ENCODE results near the gene CDNF.

- TF ChIP-seq GABPA (IDR thresholded peaks at IDR 0.05; ENCODE audit: low read depth) (no peak), POLR2AphosphoS5 (IDR thresholded peaks at IDR 0.05; ENCODE audit: low read depth, low read length) (no peak), RCOR1 (IDR thresholded peaks at IDR 0.05; ENCODE audit: low read length) (no peak), MEF2A (IDR thresholded peaks at IDR 0.05; ENCODE audit: borderline replicate concordance, low read depth) (no peak), YY1 (IDR thresholded peaks at IDR 0.05; ENCODE audit: low read depth) (no peak), TAF1 (IDR thresholded peaks at IDR 0.05; ENCODE audit: borderline replicate concordance, low read depth, low read length) (no peak), NRF1 (IDR thresholded peaks at IDR 0.05; ENCODE audit: low read depth, low read length) (no peak), EP300 (IDR thresholded peaks at IDR 0.05; ENCODE audit: borderline replicate concordance in 1 of 2, low read depth in 1 of 2, low read length in 1 of 2) (no peak)
- TF ChIP-seq, protein P1, sequence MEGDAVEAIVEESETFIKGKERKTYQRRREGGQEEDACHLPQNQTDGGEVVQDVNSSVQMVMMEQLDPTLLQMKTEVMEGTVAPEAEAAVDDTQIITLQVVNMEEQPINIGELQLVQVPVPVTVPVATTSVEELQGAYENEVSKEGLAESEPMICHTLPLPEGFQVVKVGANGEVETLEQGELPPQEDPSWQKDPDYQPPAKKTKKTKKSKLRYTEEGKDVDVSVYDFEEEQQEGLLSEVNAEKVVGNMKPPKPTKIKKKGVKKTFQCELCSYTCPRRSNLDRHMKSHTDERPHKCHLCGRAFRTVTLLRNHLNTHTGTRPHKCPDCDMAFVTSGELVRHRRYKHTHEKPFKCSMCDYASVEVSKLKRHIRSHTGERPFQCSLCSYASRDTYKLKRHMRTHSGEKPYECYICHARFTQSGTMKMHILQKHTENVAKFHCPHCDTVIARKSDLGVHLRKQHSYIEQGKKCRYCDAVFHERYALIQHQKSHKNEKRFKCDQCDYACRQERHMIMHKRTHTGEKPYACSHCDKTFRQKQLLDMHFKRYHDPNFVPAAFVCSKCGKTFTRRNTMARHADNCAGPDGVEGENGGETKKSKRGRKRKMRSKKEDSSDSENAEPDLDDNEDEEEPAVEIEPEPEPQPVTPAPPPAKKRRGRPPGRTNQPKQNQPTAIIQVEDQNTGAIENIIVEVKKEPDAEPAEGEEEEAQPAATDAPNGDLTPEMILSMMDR (IDR thresholded peaks at IDR 0.05): no peak
- TF ChIP-seq, protein P2, sequence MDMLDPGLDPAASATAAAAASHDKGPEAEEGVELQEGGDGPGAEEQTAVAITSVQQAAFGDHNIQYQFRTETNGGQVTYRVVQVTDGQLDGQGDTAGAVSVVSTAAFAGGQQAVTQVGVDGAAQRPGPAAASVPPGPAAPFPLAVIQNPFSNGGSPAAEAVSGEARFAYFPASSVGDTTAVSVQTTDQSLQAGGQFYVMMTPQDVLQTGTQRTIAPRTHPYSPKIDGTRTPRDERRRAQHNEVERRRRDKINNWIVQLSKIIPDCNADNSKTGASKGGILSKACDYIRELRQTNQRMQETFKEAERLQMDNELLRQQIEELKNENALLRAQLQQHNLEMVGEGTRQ (IDR thresholded peaks at IDR 0.05; ENCODE audit: borderline replicate concordance, low read depth, low read length): no peak
- TF ChIP-seq, protein P3, sequence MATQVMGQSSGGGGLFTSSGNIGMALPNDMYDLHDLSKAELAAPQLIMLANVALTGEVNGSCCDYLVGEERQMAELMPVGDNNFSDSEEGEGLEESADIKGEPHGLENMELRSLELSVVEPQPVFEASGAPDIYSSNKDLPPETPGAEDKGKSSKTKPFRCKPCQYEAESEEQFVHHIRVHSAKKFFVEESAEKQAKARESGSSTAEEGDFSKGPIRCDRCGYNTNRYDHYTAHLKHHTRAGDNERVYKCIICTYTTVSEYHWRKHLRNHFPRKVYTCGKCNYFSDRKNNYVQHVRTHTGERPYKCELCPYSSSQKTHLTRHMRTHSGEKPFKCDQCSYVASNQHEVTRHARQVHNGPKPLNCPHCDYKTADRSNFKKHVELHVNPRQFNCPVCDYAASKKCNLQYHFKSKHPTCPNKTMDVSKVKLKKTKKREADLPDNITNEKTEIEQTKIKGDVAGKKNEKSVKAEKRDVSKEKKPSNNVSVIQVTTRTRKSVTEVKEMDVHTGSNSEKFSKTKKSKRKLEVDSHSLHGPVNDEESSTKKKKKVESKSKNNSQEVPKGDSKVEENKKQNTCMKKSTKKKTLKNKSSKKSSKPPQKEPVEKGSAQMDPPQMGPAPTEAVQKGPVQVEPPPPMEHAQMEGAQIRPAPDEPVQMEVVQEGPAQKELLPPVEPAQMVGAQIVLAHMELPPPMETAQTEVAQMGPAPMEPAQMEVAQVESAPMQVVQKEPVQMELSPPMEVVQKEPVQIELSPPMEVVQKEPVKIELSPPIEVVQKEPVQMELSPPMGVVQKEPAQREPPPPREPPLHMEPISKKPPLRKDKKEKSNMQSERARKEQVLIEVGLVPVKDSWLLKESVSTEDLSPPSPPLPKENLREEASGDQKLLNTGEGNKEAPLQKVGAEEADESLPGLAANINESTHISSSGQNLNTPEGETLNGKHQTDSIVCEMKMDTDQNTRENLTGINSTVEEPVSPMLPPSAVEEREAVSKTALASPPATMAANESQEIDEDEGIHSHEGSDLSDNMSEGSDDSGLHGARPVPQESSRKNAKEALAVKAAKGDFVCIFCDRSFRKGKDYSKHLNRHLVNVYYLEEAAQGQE (IDR thresholded peaks at IDR 0.05; ENCODE audit: low read depth, low read length): no peak
Measured at GRCh38 chr10:14879928-14880193, 42.0 kb upstream of the CDNF start.
